Kasumi-1 (cell line): Measurements from ENCODE around the gene ZNF653.

Experiments
- DNase-seq, 2 experiments: peaks; one replicate each; lab custom pipeline; 2025; lab: John Stamatoyannopoulos, UW

The ZNF653 gene

GRCh38 chr19:11519138-11519537, 13.5 kb upstream of the ZNF653 start:
- DNase-seq, result no peak

GRCh38 chr19:11513946-11514345, 8.3 kb upstream of the ZNF653 start:
- no peak for DNase-seq

- no peak for DNase-seq
Observed at GRCh38 chr19:11510444-11510843, 4.8 kb upstream of the ZNF653 start.

DNA sequence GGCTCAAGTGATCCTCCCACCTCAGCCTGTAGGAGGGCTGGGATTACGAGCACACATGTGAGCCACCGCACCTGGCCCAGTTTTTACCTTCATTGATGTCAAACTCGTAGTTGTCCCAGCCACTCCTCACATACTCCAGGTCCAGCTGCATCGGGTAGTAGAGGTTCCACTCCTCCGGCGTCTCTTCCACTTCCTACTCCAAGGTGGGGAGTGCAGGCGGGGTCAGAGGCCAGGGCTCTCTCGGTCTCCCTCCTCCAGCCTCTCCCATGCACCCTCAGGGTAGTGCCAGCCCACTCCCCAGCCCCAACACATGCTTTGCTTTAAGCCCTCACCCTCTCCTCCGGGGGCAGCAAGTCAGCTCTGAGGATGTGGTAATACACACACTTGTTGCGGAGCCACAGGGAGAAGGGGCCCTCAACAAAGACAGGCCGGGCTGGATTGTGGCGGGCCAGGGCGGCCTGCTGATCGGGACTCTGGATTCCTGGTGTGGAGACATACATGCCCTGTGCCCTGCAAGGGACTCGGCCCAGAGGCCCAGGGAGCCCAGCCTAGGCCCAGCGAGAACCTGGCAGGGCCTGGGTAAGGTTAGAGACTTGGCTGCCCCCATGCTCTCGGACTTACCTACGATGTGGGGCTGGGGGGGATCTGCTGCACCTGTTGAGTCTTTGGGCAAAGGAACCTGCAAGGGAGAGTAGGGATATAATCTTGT, 1.9 kb upstream of the ZNF653 start:
- no peak for DNase-seq

GRCh38 chr19:11506967-11507366, 1.3 kb upstream of the ZNF653 start:
- no peak for DNase-seq

DNA sequence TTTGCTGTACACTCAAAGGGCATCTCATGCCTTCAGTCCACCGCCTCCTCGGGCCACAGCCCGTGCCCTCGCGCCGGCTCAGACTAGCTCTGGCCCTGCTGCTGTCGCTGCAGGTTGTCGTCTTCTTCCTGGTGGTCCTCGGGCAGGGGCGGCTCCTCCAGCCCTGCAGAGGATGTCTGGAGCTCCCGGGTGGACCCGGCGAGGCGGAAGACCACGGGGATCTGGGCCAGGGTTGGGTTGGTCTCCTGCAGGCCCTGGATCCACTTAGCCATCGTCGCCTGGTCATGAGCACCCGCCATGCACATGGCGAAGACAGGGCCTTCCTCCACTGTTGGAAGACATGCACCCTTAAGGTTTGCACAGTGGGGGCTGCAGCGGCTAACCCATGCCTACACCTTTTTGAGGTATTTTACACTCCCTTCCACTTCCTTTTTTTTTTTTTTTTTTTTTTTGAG, 489 bp upstream of the ZNF653 start:
- DNase-seq, result no peak

- DNase-seq, result peak; percentile 89 to 90
Observed at GRCh38 chr19:11505032-11505503, 571 bp downstream of the ZNF653 start.

DNA sequence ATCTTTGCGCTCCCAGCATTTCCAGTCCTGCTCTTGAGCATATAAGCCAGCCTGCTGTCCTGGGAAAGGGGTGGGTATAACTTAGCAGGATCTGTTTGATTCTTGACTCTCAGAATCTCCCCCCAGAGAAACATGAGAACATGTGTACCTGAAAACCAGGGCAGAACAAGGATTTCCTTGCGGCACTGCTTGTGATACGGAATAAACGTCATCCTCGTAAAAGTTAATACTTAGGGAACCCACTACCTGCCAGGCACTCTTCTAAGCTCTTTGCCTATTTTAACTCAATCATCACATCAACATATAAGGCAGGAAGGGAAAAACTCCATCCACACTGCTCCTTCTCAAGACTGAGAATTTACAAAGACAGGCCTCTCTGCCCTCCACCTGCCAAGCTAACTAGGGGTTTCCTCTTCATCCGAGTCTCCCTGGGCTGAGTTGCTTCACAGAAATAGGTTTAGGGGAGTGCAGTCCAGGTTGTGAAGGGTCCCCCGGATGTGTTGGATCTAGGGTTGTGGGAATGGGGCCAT, 1.1 kb downstream of the ZNF653 start:
- DNase-seq, result no peak

- no peak for DNase-seq
Observed at GRCh38 chr19:11499890-11500420, 5.7 kb downstream of the ZNF653 start.

DNA sequence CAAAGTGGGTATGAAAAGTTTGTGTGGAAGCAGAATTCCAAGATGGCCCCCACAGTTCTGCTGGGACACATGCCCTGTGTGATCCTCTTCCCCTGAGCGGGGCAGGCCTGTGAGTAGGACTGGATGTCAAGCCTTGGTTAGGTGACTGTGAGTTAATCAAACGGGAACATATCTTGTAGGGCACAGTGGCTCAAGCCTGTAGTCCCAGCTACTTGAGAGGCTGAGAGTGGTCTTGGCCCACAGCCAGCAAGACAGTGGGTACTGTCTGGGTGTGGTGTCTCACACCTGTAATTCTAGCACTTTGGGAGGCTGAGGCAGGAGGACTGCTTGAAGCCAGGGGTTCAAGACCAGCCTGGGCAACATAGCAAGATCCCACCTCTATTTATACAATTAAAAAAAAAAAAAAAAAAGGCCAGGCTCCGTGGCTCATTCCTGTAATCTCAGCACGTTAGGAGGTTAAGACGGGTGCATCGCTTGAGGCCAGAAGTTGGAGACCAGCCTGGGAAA, 6.4 kb downstream of the ZNF653 start:
- DNase-seq, result no peak

DNA sequence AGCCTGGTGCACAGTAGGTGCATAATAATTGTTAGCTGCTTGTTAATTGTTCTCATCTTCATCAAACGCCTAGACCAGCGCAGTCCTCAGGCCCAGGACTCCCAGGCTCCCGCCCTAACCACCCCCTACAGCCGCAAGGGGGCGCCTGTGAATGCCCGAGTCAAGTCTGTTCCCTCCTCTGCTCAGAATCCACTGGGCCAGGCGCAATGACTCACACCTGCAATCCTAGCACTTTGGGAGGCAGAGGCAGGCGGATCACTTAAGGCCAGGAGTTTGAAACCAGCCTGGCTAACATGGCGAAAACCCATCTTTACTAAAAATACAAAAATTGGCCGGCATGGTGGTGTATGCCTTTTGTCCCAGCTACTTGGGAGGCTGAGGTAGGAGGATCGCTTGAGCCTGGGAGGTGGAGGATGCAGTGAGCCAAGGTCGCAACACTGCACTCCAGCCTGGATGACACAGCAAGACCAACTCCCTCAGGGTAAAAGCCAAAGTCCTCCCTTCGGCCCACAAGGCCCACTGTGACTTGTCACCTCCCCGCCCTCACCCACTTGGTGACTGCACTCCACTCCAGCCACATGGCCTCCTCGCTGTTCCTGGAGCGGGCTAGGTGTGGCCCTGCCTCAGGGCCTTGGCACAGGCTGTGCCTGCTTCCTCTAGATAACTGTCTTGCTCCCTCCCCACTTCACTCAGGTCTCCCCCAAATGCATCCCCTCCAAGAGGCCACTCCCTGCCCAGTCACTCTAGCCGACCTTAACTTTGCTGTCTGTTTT, 9.1 kb downstream of the ZNF653 start:
- peak; percentile 62 to 78 for DNase-seq

DNA sequence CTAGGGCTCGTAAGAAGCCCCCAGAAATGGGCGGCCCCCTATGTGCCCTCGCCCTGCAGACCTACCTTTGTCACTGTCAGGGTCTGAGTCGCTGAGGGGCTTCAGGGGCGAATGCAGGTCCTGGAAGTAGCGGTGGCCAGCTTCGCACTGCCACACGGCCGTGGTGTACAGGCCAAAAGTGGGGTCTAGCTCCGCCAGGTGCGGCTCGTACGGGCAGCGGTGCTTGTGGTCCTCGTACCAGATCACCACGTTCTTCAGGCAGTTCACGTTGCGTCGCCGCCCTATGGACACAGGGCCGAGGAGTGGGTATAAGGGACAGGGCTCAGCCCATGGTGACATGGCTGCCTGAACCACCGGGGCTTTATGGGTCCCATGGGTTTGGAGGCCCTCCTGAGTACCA, 9.8 kb downstream of the ZNF653 start:
- DNase-seq, result no peak

DNA sequence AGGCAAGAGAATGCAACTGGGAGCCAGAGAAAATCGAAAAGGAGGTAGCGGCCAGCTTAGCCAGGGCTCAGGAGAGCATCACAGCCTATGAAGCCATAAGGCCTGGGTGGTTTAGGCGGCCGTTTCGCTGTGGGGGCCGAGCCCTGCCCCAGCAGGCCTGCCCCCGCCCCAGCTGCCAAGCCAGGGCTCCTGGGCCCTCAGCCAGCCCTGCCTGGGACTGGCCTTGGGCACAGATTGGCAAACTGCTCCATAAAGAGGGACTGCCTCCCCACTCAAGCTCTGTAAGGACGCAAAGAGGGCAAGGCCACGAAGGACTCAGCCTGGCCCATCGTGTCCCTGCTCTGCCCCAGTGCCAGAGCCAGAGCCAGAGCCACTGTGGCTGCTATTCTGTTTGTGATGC, 10.2 kb downstream of the ZNF653 start:
- no peak for DNase-seq

GRCh38 chr19:11494634-11495285, 10.9 kb downstream of the ZNF653 start:
- DNase-seq, result no peak

DNA sequence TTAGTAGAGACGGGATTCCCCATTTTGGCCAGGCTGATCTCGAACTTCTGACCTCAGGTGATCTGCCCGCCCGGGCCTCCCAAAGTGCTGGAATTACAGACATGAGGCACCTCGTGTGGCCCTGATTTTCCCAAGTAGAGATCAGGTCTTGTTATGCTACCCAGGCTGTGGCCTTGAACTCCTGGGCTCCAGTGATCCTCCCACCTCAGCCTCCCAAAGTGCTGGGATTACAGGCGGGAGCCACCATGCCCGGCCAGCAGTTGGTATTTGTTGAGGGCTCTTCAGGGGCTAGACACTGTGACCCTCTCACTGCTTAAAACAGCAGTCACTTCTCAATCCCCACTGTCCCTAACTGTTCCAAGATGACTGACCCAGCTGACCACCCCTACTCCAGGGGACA, 16.3 kb downstream of the ZNF653 start:
- no peak for DNase-seq

DNA sequence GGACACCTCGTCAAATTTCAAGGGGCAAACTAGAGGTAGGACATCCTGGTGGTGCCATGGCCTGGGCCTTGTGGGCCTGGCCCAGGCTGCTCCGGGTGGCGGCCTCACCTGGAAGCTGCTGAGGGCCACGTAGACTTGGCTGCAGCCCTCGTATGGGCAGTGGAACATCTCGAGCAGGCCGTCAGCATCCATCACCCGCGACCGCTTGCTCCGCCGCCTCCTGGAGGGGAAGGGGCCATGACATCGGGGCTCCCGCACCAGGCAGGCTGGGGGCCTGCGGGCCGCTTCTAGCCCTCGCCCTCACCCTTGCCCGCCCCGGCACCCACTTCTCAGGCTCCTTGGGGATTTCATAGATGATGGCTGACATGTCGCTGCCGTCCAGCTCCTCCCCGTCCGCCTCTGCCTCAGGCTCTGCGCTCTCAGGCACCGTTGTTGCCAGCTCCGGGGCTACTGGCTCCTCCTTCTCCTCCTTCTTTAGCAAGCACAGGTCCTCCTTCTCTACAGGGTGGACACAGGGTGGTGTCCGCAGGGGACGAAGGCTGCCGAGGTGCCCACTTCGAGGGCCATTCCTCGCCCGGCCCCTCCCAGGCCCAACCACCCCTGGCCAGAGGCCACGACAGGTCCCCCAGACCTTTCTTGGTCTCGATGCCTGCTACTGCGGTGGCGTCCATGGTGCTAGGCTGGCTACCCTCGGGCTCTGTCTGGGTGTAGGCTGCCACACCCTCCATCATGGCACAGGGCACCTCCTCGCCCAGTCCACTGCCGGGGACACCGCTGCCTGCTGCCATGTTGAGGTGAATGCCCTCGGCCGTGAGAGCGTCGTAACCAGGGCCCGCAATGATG, 18.8 kb downstream of the ZNF653 start:
- DNase-seq, result no peak

DNA sequence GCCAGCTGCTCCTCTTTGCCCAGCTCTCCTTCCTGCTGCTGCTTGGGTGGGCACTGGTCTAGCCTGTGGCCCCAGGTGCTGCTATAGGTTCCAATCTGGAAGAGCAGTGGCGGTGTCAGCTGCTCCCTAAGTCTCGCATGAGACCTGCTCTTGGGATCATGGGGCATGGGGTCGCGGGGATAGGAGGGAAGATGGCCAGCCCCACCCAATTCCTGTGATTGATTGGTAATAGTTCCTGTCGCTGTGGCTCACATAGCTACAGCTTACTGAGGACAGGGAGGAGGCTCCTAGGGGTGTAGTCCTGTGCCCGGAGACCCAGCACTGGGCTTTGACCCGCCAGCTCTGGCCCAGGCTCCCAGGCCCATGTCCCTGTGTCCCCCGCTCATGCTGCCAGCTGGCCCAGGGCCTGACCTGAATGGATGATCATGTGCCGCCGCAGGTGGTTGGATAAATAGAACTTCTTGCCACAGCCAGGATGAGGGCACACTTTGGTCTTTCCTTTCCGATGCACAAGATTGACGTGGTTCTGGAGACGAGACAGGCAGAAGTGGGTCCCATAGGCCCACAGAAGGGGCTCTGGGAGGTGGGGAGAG, 20.3 kb downstream of the ZNF653 start:
- DNase-seq, result no peak

GRCh38 chr19:11483366-11484111, 22.1 kb downstream of the ZNF653 start:
- no peak for DNase-seq

DNA sequence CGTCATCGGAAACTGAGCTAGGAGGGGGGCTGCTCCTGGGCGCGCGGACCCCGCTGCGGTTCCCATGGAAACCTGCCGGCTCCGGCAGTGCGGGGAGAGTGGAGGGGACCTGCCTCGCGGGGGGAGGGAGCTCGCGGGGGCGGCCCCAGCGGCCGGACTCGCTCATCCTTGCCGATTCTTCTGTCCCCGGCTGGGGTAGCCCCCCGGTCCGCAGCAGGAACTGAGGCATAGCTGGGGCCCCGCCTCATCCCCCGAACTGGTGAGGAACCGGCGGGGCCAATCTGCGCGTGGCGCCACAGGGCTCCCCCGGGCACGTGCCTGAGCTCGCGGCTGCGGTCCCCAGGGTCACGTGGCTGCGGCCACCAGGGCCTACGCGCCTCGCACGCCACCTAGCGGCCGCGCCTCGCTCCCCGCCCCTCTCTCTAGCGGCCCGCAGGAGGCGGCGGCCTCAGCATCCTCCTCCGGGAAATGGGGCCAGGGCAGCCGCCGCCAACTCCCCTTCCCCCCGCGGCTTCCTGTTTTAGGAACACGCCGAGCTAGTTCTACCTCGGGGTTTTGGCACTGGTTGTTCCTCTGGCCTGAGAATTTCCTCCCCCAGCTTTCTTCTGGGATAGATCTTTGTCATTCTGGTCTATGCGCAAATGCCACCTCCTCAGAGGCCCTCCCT, 23.1 kb downstream of the ZNF653 start:
- peak; percentile 77 to 81 for DNase-seq
